Hepatocyte (in vitro differentiated cells): ENCODE data around the gene RIMBP2. TPM values are rescaled to one million over a fixed set of nuclear protein-coding genes. Genes with fewer than 3 reads are reported as not detected.

ENCODE experiments used
- DNase-seq: peaks from one replicate; pipeline ENCODE4 v3.0.0-alpha.2; 2016; ENCODE audit warnings: low spot score
- H2AFZ ChIP-seq: fragments of 200-600 bp; sonication (generic); 2 replicates; pipeline ENCODE4 v1.6.0; 2016; ENCODE audit warnings: antibody characterized with exemption, mild to moderate bottlenecking
- H3K27ac ChIP-seq: fragments of 200-600 bp; sonication (generic); 2 replicates; pipeline ENCODE4 v1.5.1; 2016; ENCODE audit warnings: mild to moderate bottlenecking
- H3K27me3 ChIP-seq: fragments of 200-600 bp; sonication (generic); 2 replicates; pipeline ENCODE4 v1.6.1; 2016
- H3K36me3 ChIP-seq: fragments of 200-600 bp; sonication (generic); replicated peaks from 2 replicates; pipeline ENCODE4 v1.5.1; 2016; ENCODE audit warnings: low read depth; ENCODE audit not compliant: insufficient read depth
- H3K4me1 ChIP-seq: fragments of 200-600 bp; sonication (generic); 2 replicates; pipeline ENCODE4 v1.5.1; 2016; ENCODE audit warnings: mild to moderate bottlenecking, moderate library complexity; ENCODE audit not compliant: insufficient read depth
- H3K4me2 ChIP-seq: fragments of 200-600 bp; sonication (generic); 2 replicates; pipeline ENCODE4 v1.6.0; 2016
- H3K4me3 ChIP-seq: fragments of 200-600 bp; sonication (generic); 2 replicates; pipeline ENCODE4 v1.5.1; 2016; ENCODE audit warnings: mild to moderate bottlenecking
- H3K79me2 ChIP-seq: fragments of 200-600 bp; sonication (generic); 2 replicates; pipeline ENCODE4 v1.6.0; 2017; ENCODE audit warnings: mild to moderate bottlenecking
- H3K9me2 ChIP-seq: fragments of 200-600 bp; sonication (generic); replicated peaks from 2 replicates; pipeline ENCODE4 v1.6.0; 2017; ENCODE audit warnings: mild to moderate bottlenecking; ENCODE audit not compliant: insufficient read depth
- H3K9me3 ChIP-seq: fragments of 200-600 bp; sonication (generic); 2 replicates; pipeline ENCODE4 v1.5.1; 2016; ENCODE audit warnings: low read depth, mild to moderate bottlenecking
- H4K20me1 ChIP-seq: fragments of 200-600 bp; sonication (generic); 2 replicates; pipeline ENCODE4 v1.6.0; 2016; ENCODE audit warnings: mild to moderate bottlenecking; ENCODE audit not compliant: insufficient read depth, poor library complexity, severe bottlenecking
- EZH2 ChIP-seq: fragments of 200-600 bp; sonication (generic); IDR thresholded peaks from 2 replicates; pipeline ENCODE4 v1.6.1; 2016; ENCODE audit warnings: antibody characterized with exemption, mild to moderate bottlenecking, borderline replicate concordance
- EZH2phosphoT487 ChIP-seq: fragments of 200-600 bp; sonication (generic); IDR thresholded peaks from one replicate; pipeline ENCODE4 v1.6.1; 2018; ENCODE audit warnings: antibody characterized with exemption, mild to moderate bottlenecking, low read depth, moderate library complexity; ENCODE audit not compliant: unreplicated experiment, severe bottlenecking
- WGBS: methylation state at CpG from one replicate; pipeline ENCODE4 v1.1.6; 2016; ENCODE audit warnings: low lambda C conversion rate; ENCODE audit errors: missing lambda C conversion rate; 5-methylcytosine and 5-hydroxymethylcytosine counted together
- polyA plus RNA-seq: library from polyadenylated mRNA; unstranded; fragments of >200 nt; fragmentation: Nextera tagmentation; extraction: Ambion mirVana; gene quantifications from 2 replicates; pipeline ENCODE4 v1.2.1, GENCODE V29; 2016
- total RNA-seq: library from RNA; depleted of rRNA; stranded (reverse); fragments of >200 nt; gene quantifications from 2 replicates; pipeline ENCODE4 v1.2.3, GENCODE V29; 2014
- TF ChIP-seq, protein P1 (sequence below): fragments of 200-600 bp; sonication (generic); IDR thresholded peaks from 2 replicates; pipeline ENCODE4 v1.5.1; 2016; ENCODE audit warnings: antibody characterized with exemption, mild to moderate bottlenecking; ENCODE audit not compliant: poor library complexity

RIMBP2 gene
- total and polyA plus RNA-seq, 2 experiments from 2014 or later, result 2.5 to 4.4 TPM

DNA sequence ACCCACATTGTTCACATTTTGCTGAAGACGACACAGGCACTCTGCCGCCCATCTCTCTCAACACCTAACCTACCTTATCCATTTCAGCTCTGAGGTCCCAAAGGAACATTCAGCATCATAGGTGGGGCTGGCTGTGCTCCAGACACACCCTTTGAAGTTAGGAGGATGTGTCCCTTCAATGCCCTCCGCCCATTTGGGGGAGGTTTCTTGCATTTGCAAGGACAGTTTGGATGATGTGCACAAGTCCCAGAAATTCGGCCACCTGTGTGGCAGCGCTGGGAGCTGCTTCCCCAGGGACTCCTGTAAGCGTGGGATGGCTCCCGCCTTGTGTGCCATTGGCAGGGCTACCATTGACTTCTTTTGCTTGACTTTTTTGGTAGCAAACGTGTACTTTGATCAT, 113.8 kb downstream of the RIMBP2 start:
- WGBS, result 91% methylated on average over 8 of the region's 8 CpGs
- TF ChIP-seq, protein P1, sequence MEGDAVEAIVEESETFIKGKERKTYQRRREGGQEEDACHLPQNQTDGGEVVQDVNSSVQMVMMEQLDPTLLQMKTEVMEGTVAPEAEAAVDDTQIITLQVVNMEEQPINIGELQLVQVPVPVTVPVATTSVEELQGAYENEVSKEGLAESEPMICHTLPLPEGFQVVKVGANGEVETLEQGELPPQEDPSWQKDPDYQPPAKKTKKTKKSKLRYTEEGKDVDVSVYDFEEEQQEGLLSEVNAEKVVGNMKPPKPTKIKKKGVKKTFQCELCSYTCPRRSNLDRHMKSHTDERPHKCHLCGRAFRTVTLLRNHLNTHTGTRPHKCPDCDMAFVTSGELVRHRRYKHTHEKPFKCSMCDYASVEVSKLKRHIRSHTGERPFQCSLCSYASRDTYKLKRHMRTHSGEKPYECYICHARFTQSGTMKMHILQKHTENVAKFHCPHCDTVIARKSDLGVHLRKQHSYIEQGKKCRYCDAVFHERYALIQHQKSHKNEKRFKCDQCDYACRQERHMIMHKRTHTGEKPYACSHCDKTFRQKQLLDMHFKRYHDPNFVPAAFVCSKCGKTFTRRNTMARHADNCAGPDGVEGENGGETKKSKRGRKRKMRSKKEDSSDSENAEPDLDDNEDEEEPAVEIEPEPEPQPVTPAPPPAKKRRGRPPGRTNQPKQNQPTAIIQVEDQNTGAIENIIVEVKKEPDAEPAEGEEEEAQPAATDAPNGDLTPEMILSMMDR, result no peak
- no peak for TF ChIP-seq EZH2
- no peak for TF ChIP-seq EZH2phosphoT487
- H2AFZ ChIP-seq, result no peak overlapping the region

DNA sequence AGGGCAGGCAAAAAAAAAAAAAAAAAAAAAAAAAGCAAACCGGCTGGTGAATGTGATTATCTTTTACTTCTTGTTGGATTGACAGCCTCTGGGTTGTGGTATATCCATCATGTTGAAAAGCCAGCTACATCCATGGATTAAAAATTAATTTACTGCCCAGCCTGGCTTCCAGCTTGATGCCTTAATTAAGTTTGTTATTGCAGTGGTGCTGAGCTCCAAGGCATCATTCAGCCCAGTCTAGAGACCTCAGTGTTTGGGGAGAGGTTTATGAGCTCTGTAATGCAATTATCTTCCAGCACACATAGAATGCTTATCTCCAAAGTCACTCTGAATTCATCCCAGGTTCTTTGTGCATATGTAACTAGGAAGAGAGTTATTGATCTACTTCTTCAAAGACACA, 114.8 kb downstream of the RIMBP2 start:
- Histone ChIP-seq H4K20me1 (no peaks in the 10 kb centered on the region), H3K4me2 (no peak overlapping the region), H2AFZ (no peak overlapping the region), H3K9me3 (no peaks in the 10 kb centered on the region), H3K27me3 (no peaks in the 10 kb centered on the region), H3K9me2 (no peaks in the 10 kb centered on the region), H3K79me2 (no peaks in the 10 kb centered on the region), H3K4me3 (no peak overlapping the region), H3K27ac (no peak overlapping the region), H3K4me1 (no peaks in the 10 kb centered on the region), H3K36me3 (no peaks in the 10 kb centered on the region)
- no peak for DNase-seq
- TF ChIP-seq, protein P1, result no peak
- TF ChIP-seq EZH2 (no peak), EZH2phosphoT487 (no peak)
- WGBS, result 70% methylated on average over 1 of the region's 1 CpG

More for the DNA sequence above, 113.8 kb downstream of the RIMBP2 start:
- no peaks in the 10 kb centered on the region for H4K20me1 ChIP-seq
- H3K27ac ChIP-seq, result no peak overlapping the region
- no peaks in the 10 kb centered on the region for H3K79me2 ChIP-seq
- no peaks in the 10 kb centered on the region for H3K27me3 ChIP-seq
- no peak overlapping the region for H3K4me2 ChIP-seq
- DNase-seq, result no peak
- no peaks in the 10 kb centered on the region for H3K36me3 ChIP-seq
- no peaks in the 10 kb centered on the region for H3K4me1 ChIP-seq
- no peaks in the 10 kb centered on the region for H3K9me3 ChIP-seq
- no peaks in the 10 kb centered on the region for H3K9me2 ChIP-seq
- H3K4me3 ChIP-seq, result no peak overlapping the region

DNA sequence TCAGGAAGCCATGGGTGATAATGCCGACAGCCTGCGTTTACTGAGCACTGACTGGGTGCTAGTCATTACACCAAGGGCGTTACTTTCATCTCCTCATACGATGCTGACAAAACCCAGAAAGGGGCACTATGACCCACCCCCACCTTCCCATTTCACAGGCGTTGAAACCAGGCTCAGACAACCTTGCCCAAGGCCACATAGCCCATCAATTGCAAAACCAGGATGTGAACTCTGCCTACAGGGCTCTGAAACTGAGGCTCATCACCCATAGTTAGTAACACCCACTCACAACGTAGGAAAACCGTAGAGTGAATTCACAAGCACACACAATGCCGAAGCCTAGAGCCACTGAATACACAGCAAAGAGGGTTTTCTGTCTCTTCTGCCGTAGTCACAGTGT, 119.9 kb downstream of the RIMBP2 start:
- TF ChIP-seq EZH2phosphoT487, result no peak
- no peak for TF ChIP-seq EZH2
- TF ChIP-seq, protein P1, result no peak
- DNase-seq, result no peak
- Histone ChIP-seq H3K79me2 (no peaks in the 10 kb centered on the region), H3K4me2 (no peak overlapping the region), H3K27ac (no peak overlapping the region), H3K36me3 (no peaks in the 10 kb centered on the region), H3K27me3 (no peaks in the 10 kb centered on the region), H3K9me3 (no peaks in the 10 kb centered on the region), H3K4me1 (no peaks in the 10 kb centered on the region), H4K20me1 (no peaks in the 10 kb centered on the region), H2AFZ (no peak overlapping the region), H3K4me3 (no peak overlapping the region), H3K9me2 (no peaks in the 10 kb centered on the region)
- 84% methylated on average over 9 of the region's 9 CpGs for WGBS

DNA sequence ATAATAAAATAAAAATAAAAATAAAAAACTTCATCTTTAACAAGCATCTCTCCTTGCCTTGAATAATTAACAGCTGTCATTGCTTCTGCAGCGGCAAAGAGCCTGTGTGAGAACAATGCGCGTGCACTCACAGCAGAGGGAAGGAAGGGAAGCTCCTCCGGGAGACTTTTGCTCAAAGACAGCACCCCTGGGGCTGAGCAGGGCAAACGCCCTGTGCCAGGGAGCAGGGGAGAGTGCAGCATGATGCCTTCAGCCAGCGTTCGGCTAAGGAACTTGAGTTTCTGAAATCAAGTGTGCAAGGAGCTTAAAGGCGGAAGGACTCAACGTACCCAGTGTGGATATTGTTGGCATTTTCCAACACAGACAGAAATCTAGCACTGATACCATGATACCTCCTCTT, 120.5 kb downstream of the RIMBP2 start:
- DNase-seq, result no peak
- H3K4me1 ChIP-seq, result no peaks in the 10 kb centered on the region
- WGBS, result 88% methylated on average over 9 of the region's 9 CpGs

More for the DNA sequence above, 120.5 kb downstream of the RIMBP2 start:
- H3K4me2 ChIP-seq, result no peak overlapping the region
- H4K20me1 ChIP-seq, result no peaks in the 10 kb centered on the region
- no peak overlapping the region for H2AFZ ChIP-seq
- no peak for TF ChIP-seq EZH2phosphoT487
- no peak for TF ChIP-seq EZH2
- TF ChIP-seq, protein P1, result no peak
- H3K4me3 ChIP-seq, result no peak overlapping the region
- H3K9me3 ChIP-seq, result no peaks in the 10 kb centered on the region
- no peaks in the 10 kb centered on the region for H3K9me2 ChIP-seq
- no peaks in the 10 kb centered on the region for H3K27me3 ChIP-seq
- no peak overlapping the region for H3K27ac ChIP-seq
- H3K79me2 ChIP-seq, result no peaks in the 10 kb centered on the region
- H3K36me3 ChIP-seq, result no peaks in the 10 kb centered on the region
